ENCODE measurements around the gene HOXD10.
A peak's percentile ranks its signal among the peaks of the same experiment; 100 is the strongest.

Gene HOXD10

DNA sequence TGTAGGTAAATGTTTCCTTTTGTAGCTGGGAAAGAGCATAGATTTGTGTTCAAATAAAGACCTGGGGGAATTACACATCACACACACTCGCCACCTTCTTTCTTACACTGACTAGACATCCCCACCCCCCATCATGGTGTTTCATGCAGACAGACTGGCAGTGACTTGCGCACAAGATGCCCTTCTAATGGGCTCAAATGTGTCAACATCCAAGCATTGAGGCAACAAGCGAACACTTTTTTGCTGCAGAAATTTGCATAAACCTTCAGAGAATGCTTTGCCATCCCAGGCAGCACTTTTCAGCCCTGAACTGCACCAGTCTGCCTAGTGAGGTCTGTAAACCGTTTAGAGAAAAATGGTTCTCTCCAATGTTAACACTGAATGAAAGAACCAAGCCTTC is 17.5 kb downstream of the HOXD10 start:
- DNase-seq (ENCODE audit: low read depth in 2 of 2) = no peak

- DNase-seq (ENCODE audit: low read depth in 2 of 2) = no peak
Measured at GRCh38 chr2:176135035-176135440, 18.5 kb downstream of the HOXD10 start.

- DNase-seq (ENCODE audit: low read depth in 2 of 2) = no peak
Measured at GRCh38 chr2:176136374-176137251, 20.0 kb downstream of the HOXD10 start.

- DNase-seq (ENCODE audit: low read depth in 2 of 2) = no peak
Measured at GRCh38 chr2:176137252-176137580, 20.6 kb downstream of the HOXD10 start.

GRCh38 chr2:176137906-176138305 is 21.3 kb downstream of the HOXD10 start:
- no peak for DNase-seq (ENCODE audit: low read depth in 2 of 2)

DNA sequence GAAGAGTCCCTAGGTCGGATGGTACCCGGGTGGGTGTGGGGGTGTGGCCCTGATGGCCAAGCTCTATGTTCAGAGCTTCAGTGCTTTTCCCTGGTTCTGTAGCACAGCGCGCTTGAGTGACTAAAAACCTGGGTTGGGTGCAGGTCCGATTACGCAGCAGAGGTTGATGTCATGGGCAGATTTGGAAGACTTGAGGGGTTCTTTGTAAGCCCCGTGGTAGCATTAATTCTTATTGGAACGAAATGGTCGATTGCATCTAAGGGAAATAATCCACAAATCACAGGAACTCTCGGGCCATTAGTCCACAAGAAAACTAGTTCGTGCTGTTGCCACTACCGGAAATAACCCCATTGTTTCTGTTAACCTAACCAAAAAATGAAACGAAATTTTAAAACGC is 21.9 kb downstream of the HOXD10 start:
- DNase-seq (ENCODE audit: low read depth in 2 of 2) = no peak

- DNase-seq (ENCODE audit: low read depth in 2 of 2) = no peak
Measured at GRCh38 chr2:176138923-176139660, 22.5 kb downstream of the HOXD10 start.

- DNase-seq (ENCODE audit: low read depth in 2 of 2) = no peak
Measured at GRCh38 chr2:176139661-176140512, 23.3 kb downstream of the HOXD10 start.

- peak; percentile 31 to 61 for DNase-seq (ENCODE audit: low read depth in 2 of 2)
Measured at GRCh38 chr2:176140513-176141317, 24.1 kb downstream of the HOXD10 start.

- no peak for DNase-seq (ENCODE audit: low read depth in 2 of 2)
Measured at GRCh38 chr2:176142281-176142680, 25.7 kb downstream of the HOXD10 start.

DNA sequence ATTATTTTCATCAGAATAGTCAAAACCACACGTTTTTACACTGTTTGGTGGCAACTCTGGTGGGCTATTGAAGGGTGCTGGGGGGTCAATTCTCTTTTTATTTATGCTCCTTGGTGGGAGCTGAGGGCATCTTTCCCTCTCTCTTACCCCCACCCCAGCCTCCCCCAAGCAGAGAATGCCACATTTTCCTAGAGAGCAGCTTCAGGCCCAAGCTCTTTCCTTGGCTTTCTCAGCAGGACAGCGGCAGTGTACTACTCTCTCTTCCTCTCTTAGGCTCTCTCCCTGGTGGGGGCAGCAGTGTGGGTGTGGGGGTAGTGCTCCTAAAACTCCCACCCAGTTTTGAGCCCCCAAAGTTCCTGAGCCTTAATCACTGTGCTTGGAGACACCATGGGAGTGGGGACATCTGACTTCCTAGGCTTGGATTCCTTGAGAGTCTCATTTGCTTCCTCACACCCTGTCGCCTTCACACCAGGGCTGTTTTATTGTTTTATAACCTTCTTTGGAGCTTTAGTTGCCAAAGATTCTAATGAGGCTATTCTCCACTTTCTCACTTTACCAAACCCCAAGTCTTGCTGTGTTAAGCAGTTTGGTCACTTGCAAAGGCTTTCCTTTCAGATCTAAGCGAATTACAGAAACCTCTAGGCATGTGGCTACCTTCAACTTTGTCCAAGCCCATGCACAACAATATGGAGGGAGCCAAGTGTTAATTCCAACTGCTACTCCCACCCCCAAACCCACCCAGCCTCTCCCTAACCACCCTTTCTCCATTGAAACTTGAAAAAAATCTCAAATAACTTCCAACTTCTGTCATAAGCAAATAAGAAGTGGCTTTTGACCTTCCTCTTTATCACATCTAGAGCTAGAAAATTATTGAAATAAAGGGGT is 28.7 kb downstream of the HOXD10 start:
- no peak for DNase-seq (ENCODE audit: low read depth in 2 of 2)

- no peak for DNase-seq (ENCODE audit: low read depth in 2 of 2)
Measured at GRCh38 chr2:176146101-176146500, 29.5 kb downstream of the HOXD10 start.

- DNase-seq (ENCODE audit: low read depth in 2 of 2) = no peak
Measured at GRCh38 chr2:176146645-176147044, 30.1 kb downstream of the HOXD10 start.

- no peak for DNase-seq (ENCODE audit: low read depth in 2 of 2)
Measured at GRCh38 chr2:176147210-176147799, 30.7 kb downstream of the HOXD10 start.

GRCh38 chr2:176147800-176148496 is 31.4 kb downstream of the HOXD10 start:
- no peak for DNase-seq (ENCODE audit: low read depth in 2 of 2)

DNA sequence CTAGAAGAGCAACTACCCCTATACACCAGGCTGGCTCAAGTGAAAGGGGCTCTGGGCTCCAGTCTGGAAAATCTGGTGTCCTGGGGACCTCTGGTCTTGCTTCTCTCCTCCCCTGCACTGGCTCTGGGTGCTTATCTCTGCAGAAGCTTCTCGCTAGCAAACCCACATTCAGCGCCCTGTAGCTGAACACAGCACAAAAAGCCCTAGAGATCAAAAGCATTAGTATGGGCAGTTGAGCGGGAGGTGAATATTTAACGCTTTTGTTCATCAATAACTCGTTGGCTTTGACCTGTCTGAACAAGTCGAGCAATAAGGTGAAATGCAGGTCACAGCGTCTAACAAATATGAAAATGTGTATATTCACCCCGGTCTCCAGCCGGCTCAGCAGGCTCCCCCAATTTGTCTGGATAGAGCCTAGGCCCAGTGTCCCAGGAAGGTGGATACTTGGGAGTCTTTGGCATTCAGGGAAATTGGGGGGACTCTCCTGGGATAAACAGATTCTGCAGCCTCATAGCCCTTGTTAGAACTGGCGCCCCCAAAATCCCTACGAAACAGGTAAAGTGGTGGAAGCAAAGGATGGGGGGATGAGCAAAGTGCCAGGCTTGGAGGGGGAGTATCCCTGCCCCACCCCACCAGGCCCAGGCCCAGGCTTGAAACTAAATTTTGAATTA is 32.3 kb downstream of the HOXD10 start:
- DNase-seq (ENCODE audit: low read depth in 2 of 2) = no peak

- no peak for DNase-seq (ENCODE audit: low read depth in 2 of 2)
Measured at GRCh38 chr2:176149481-176149938, 32.9 kb downstream of the HOXD10 start.

- no peak for DNase-seq (ENCODE audit: low read depth in 2 of 2)
Measured at GRCh38 chr2:176149939-176150583, 33.5 kb downstream of the HOXD10 start.
